ENCODE results near the gene DCDC2B.
A peak's percentile ranks its signal among the peaks of the same experiment; 100 is the strongest.

Gene DCDC2B

DNA sequence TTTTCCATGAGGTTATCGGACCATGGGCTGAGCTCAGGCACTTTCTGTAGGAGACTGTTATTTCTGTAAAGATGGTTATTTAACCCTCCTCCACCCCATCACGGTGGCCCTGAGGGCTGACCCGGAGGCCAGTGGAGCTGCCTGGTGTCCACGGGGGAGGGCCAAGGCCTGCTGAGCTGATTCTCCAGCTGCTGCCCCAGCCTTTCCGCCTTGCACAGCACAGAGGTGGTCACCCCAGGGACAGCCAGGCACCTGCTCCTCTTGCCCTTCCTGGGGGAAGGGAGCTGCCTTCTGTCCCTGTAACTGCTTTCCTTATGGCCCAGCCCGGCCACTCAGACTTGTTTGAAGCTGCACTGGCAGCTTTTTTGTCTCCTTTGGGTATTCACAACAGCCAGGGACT is 11.1 kb upstream of the DCDC2B start:
- H3F3A ChIP-seq (ENCODE audit: control insufficient read depth, insufficient read depth): peaks cover 9% of the 10 kb centered on the region; the same call in 1 of the 2 replicates
- no peaks in the 10 kb centered on the region for H3K9me2 ChIP-seq (replicated peaks; ENCODE audit: control insufficient read depth, low read length)
- H3K9me3 ChIP-seq (ENCODE audit: control insufficient read depth, insufficient read depth, low read length): no peaks in the 10 kb centered on the region
- TF ChIP-seq, protein P1, sequence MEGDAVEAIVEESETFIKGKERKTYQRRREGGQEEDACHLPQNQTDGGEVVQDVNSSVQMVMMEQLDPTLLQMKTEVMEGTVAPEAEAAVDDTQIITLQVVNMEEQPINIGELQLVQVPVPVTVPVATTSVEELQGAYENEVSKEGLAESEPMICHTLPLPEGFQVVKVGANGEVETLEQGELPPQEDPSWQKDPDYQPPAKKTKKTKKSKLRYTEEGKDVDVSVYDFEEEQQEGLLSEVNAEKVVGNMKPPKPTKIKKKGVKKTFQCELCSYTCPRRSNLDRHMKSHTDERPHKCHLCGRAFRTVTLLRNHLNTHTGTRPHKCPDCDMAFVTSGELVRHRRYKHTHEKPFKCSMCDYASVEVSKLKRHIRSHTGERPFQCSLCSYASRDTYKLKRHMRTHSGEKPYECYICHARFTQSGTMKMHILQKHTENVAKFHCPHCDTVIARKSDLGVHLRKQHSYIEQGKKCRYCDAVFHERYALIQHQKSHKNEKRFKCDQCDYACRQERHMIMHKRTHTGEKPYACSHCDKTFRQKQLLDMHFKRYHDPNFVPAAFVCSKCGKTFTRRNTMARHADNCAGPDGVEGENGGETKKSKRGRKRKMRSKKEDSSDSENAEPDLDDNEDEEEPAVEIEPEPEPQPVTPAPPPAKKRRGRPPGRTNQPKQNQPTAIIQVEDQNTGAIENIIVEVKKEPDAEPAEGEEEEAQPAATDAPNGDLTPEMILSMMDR (IDR thresholded peaks at IDR 0.05; ENCODE audit: low read depth, low read length, poor library complexity, severe bottlenecking): no peak
- no peak for TF ChIP-seq EZH2phosphoT487 (IDR thresholded peaks at IDR 0.05; ENCODE audit: borderline replicate concordance, low read length)
- no peak overlapping the region for H3K4me3 ChIP-seq (ENCODE audit: low read length)
- H4K20me1 ChIP-seq (ENCODE audit: control insufficient read depth, insufficient read depth, low read depth, low read length): no peaks in the 10 kb centered on the region
- H3K4me2 ChIP-seq (ENCODE audit: low read length): no peak overlapping the region
- H3K36me3 ChIP-seq (ENCODE audit: control insufficient read depth, low read length): peaks cover 56% of the 10 kb centered on the region
- no peaks in the 10 kb centered on the region for H3K27me3 ChIP-seq (ENCODE audit: control insufficient read depth, low read length)
- H3K79me2 ChIP-seq (ENCODE audit: control insufficient read depth, low read length): no peaks in the 10 kb centered on the region
- no peak overlapping the region for H3K27ac ChIP-seq (ENCODE audit: low read depth, low read length)
- peaks cover 36% of the 10 kb centered on the region for H3K4me1 ChIP-seq (ENCODE audit: control insufficient read depth, low read length)

DNA sequence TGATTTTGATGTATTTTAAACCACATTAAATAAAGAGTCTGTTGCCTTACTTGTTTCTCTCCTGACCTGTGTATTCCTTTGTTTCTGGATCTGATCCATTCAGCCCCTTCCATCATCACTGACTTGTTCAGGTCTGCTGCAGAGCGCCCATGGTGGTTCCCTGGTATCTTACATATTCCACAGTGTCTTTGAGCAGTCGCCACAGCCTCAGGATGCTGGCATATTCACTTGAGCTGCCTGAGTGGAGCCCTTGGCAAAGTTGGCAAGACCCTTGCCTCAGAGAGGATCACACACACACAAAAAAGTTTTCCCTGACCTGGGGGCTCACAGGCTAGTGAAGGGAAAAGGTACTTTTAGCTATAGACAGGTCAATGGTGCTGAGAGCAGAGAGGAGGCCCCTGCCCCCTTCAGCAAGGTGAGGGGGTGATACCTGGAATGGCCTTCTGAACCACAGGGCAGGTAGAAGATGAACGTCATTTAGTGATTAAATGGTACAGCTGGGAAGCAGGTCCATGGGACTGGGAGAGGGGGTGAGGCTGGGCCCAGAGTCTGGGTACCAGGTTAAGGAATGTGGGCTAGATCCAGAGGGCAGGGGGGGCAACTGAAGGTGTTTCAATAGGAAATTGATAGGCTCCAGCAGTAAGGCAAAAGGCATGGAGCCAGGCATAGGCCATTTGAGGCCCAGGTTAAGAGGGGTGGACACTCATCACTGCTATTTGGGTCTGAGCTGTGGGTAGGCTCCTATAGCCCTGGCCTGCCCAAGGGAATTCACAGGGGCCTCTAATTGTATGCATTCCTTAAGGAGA is 10.4 kb upstream of the DCDC2B start:
- peaks cover 36% of the 10 kb centered on the region for H3K4me1 ChIP-seq (ENCODE audit: control insufficient read depth, low read length)
- no peaks in the 10 kb centered on the region for H3K79me2 ChIP-seq (ENCODE audit: control insufficient read depth, low read length)
- no peak overlapping the region for H3K27ac ChIP-seq (ENCODE audit: low read depth, low read length)
- H3K27me3 ChIP-seq (ENCODE audit: control insufficient read depth, low read length): no peaks in the 10 kb centered on the region
- H3K9me3 ChIP-seq (ENCODE audit: control insufficient read depth, insufficient read depth, low read length): no peaks in the 10 kb centered on the region
- peaks cover 9% of the 10 kb centered on the region; the same call in 1 of the 2 replicates for H3F3A ChIP-seq (ENCODE audit: control insufficient read depth, insufficient read depth)
- peaks cover 50% of the 10 kb centered on the region for H3K36me3 ChIP-seq (ENCODE audit: control insufficient read depth, low read length)
- H3K4me3 ChIP-seq (ENCODE audit: low read length): no peak overlapping the region
- no peaks in the 10 kb centered on the region for H3K9me2 ChIP-seq (replicated peaks; ENCODE audit: control insufficient read depth, low read length)
- no peaks in the 10 kb centered on the region for H4K20me1 ChIP-seq (ENCODE audit: control insufficient read depth, insufficient read depth, low read depth, low read length)
- no peak overlapping the region for H3K4me2 ChIP-seq (ENCODE audit: low read length)
- no peak for TF ChIP-seq EZH2phosphoT487 (IDR thresholded peaks at IDR 0.05; ENCODE audit: borderline replicate concordance, low read length)
- TF ChIP-seq, protein P1 (IDR thresholded peaks at IDR 0.05; ENCODE audit: low read depth, low read length, poor library complexity, severe bottlenecking): no peak

DNA sequence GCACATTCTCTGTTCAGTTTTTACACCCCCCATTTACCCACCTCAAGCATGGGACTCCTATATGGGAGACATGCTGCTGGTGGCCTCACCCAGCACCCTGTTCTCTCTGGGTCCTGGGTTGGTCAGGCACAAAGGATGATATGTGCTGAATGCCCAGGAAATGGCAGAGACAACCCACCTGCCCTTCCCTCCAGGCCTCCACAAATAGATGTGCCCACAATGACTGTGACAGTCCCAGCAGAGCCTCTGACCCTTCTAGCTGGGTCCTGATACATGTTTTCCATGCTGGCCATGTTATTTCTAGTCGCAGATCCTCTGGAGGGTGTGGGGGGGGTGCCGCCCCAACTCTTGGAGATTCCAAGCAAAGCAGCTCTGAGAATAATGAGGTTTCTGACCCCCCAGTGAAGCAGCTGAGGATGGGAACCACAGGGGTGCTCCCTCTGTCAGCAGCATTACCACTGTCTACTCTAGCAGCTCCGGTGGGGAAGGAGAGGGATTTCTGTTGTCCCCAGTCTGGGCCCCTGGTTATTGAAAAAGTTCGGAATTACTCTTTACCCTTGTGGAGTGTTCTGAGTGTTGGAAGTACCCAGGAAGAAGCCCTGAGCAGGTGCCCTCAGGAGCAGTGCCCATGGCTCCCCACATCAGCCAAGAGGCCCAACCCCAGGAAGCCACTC is 9.7 kb upstream of the DCDC2B start:
- Histone ChIP-seq H3F3A (ENCODE audit: control insufficient read depth, insufficient read depth) (peaks cover 9% of the 10 kb centered on the region; the same call in 1 of the 2 replicates), H3K4me3 (ENCODE audit: low read length) (peak overlapping the region; percentile 86; the same call in 1 of the 2 replicates), H3K4me1 (ENCODE audit: control insufficient read depth, low read length) (peaks cover 36% of the 10 kb centered on the region), H3K9me2 (replicated peaks; ENCODE audit: control insufficient read depth, low read length) (no peaks in the 10 kb centered on the region), H4K20me1 (ENCODE audit: control insufficient read depth, insufficient read depth, low read depth, low read length) (no peaks in the 10 kb centered on the region), H3K79me2 (ENCODE audit: control insufficient read depth, low read length) (no peaks in the 10 kb centered on the region), H3K27ac (ENCODE audit: low read depth, low read length) (no peak overlapping the region), H3K4me2 (ENCODE audit: low read length) (peak overlapping the region; percentile 83), H3K36me3 (ENCODE audit: control insufficient read depth, low read length) (peaks cover 43% of the 10 kb centered on the region), H3K27me3 (ENCODE audit: control insufficient read depth, low read length) (no peaks in the 10 kb centered on the region), H3K9me3 (ENCODE audit: control insufficient read depth, insufficient read depth, low read length) (no peaks in the 10 kb centered on the region)
- TF ChIP-seq, protein P1 (IDR thresholded peaks at IDR 0.05; ENCODE audit: low read depth, low read length, poor library complexity, severe bottlenecking): no peak
- TF ChIP-seq EZH2phosphoT487 (IDR thresholded peaks at IDR 0.05; ENCODE audit: borderline replicate concordance, low read length): no peak
